ENCODE results near the gene ARMH3. TPM values are rescaled to one million over a fixed set of nuclear protein-coding genes. Genes with fewer than 3 reads are reported as not detected.

The ARMH3 gene
- total RNA-seq, 6 experiments from 2014 or later: 18.0 to 21.7 (median 18.8) TPM

GRCh38 chr10:101848408-101848807 lies 207.6 kb downstream of the ARMH3 start:
- Mint-ChIP-seq H3K27me3 (ENCODE audit: insufficient read depth) (no peaks in the 10 kb centered on the region), H3K4me3 (no peak overlapping the region), H3K9me3 (no peaks in the 10 kb centered on the region), H3K27ac (no peak overlapping the region), H3K4me1 (ENCODE audit: low read depth) (peaks cover 12% of the 10 kb centered on the region), H3K36me3 (ENCODE audit: low read depth) (no peaks in the 10 kb centered on the region; the same call in 1 of the 2 replicates)
- DNase-seq: no peak
- TF ChIP-seq, protein P1, sequence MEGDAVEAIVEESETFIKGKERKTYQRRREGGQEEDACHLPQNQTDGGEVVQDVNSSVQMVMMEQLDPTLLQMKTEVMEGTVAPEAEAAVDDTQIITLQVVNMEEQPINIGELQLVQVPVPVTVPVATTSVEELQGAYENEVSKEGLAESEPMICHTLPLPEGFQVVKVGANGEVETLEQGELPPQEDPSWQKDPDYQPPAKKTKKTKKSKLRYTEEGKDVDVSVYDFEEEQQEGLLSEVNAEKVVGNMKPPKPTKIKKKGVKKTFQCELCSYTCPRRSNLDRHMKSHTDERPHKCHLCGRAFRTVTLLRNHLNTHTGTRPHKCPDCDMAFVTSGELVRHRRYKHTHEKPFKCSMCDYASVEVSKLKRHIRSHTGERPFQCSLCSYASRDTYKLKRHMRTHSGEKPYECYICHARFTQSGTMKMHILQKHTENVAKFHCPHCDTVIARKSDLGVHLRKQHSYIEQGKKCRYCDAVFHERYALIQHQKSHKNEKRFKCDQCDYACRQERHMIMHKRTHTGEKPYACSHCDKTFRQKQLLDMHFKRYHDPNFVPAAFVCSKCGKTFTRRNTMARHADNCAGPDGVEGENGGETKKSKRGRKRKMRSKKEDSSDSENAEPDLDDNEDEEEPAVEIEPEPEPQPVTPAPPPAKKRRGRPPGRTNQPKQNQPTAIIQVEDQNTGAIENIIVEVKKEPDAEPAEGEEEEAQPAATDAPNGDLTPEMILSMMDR (IDR thresholded peaks at IDR 0.05): no peak

GRCh38 chr10:101845893-101846292 lies 210.1 kb downstream of the ARMH3 start:
- H3K27me3 Mint-ChIP-seq (ENCODE audit: insufficient read depth): peaks cover 3% of the 10 kb centered on the region; the same call in 1 of the 2 replicates
- H3K4me3 Mint-ChIP-seq: no peak overlapping the region
- DNase-seq: no peak
- no peak overlapping the region for H3K27ac Mint-ChIP-seq
- TF ChIP-seq, protein P1 (IDR thresholded peaks at IDR 0.05): no peak
- H3K4me1 Mint-ChIP-seq (ENCODE audit: low read depth): peaks cover 18% of the 10 kb centered on the region
- no peaks in the 10 kb centered on the region; the same call in 1 of the 2 replicates for H3K36me3 Mint-ChIP-seq (ENCODE audit: low read depth)
- no peaks in the 10 kb centered on the region for H3K9me3 Mint-ChIP-seq

DNA sequence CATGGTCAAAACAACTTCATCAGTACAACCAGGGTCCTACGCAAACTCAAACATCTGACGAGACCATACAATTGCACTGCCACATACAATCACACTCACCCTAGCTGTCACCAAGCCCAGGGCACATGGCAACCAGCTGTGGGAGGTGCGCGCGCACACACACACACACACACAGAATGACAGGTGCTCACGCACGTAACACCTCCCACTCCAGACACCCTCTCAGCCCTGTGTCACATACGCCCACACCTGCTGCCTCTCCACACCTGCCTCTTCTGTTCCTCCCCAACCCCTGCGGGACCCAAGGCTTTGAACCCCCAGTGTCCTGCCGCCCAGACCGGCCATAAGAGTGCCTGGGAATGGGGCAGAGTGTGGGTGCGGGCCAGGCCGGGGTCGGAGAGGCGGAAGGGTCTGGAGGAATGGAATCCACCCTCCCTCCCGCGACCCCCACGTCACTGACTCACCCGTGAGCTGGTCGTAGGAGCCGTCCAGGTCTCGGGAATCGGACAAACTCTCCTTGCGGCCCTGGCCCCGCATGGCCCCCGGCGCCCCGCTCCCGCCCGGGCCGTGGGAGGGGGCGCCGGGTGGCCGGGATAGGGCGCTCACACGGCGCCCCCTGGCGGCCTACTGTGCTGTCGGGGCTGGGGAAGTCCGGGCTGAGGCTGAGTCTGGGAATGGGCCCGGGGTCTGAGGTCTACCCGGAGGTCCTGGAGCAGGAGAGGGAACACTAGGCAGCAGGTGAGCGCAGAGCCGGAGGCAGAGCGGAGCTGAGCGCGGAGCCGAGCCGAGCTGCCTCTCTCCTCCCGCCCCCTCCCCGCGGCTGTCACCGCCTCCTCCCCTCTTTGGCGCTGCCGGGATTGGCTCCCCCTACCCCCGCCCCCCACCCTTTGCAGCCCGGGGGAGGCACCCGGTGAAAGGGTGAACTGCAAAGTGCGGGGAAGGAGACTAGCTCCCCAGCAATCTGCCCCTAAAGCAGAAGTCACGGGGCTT lies 212.6 kb downstream of the ARMH3 start, which contains the start of gene KCNIP2:
TSS of gene KCNIP2 (minus strand) at position 769 of the 990 bp plus-strand sequence. CDS start at position 537, 232 bp downstream.
- Mint-ChIP-seq H3K36me3 (ENCODE audit: low read depth) (no peaks in the 10 kb centered on the region; the same call in 1 of the 2 replicates), H3K4me3 (no peak within 1 kb of the TSS), H3K27me3 (ENCODE audit: insufficient read depth) (peaks cover 4% of the 10 kb centered on the region), H3K4me1 (ENCODE audit: low read depth) (peaks cover 32% of the 10 kb centered on the region), H3K9me3 (no peaks in the 10 kb centered on the region), H3K27ac (no peak within 1 kb of the TSS)
- TF ChIP-seq, protein P1 (IDR thresholded peaks at IDR 0.05): peak; percentile 81
- DNase-seq: no peak

DNA sequence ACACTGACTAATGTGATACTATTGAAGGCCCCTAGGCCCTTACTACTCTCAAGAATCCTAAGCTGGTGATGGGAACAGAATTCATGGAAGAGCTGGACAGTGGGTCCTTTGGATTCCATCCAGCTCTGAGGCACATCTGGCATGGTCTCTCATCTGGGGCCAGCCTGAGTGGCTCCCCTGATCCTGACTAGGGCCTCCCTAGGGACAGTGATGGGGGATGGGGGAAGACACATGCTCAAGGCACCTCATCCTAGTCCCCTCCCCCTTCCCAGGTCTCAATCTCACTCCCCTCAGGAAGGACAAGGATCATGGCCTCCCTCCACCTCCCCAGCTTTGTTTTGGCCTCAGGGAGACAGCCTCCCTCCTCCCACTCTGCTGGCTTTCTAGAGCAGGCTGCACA lies 214.1 kb downstream of the ARMH3 start:
- no peak overlapping the region for H3K27ac Mint-ChIP-seq
- TF ChIP-seq, protein P1 (IDR thresholded peaks at IDR 0.05): no peak
- no peaks in the 10 kb centered on the region for H3K9me3 Mint-ChIP-seq
- DNase-seq: no peak
- peaks cover 29% of the 10 kb centered on the region for H3K4me1 Mint-ChIP-seq (ENCODE audit: low read depth)
- peaks cover 4% of the 10 kb centered on the region for H3K27me3 Mint-ChIP-seq (ENCODE audit: insufficient read depth)
- no peaks in the 10 kb centered on the region for H3K36me3 Mint-ChIP-seq (ENCODE audit: low read depth)
- H3K4me3 Mint-ChIP-seq: no peak overlapping the region

DNA sequence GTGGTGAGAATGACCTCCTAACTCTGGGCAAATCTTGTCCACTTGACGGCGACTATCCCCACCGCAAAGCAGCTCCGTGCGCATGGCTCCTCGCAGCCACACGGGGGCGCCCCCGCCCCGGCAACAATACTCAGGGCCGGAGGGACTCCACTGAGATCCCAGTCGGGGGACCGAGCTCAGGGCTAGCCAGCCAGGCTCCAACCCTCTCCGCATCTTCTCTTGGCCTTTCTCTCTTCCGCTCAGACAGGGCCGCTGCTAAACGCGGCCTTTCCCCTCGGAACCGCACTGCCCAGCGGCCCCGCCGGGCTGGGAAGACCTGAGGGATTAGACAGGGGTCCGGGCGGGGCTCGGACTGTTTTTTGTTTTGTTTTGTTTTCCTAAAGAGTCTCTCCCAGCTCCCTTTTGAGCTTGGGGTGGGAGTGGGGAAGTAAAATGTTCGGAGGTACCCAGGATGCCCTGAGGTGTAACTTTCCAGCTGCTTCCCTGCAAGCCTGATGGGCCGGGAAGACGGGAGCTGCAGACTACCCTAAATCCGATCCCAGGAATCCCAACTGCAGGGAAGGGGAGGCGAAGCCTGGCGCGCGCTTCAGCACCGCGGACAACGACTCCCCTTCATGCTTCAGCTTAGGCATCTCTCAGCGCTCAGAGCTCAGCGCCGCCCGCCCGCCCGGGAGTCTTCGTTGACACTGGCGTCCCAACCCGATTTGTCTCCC lies 215.1 kb downstream of the ARMH3 start:
- H3K4me1 Mint-ChIP-seq (ENCODE audit: low read depth): peaks cover 29% of the 10 kb centered on the region
- H3K36me3 Mint-ChIP-seq (ENCODE audit: low read depth): no peaks in the 10 kb centered on the region
- peaks cover 4% of the 10 kb centered on the region for H3K27me3 Mint-ChIP-seq (ENCODE audit: insufficient read depth)
- no peaks in the 10 kb centered on the region for H3K9me3 Mint-ChIP-seq
- peak; percentile 68 for DNase-seq
- TF ChIP-seq, protein P1 (IDR thresholded peaks at IDR 0.05): peak; percentile 99
- peak overlapping the region; percentile 86 for H3K4me3 Mint-ChIP-seq
- H3K27ac Mint-ChIP-seq: peak overlapping the region; percentile 71
